Type B pancreatic cell (in vitro differentiated cells): ENCODE measurements around the gene MBTD1. TPM values are rescaled to one million over a fixed set of nuclear protein-coding genes. Genes with fewer than 3 reads are reported as not detected.

Source experiments
- DNase-seq: peaks from one replicate; pipeline ENCODE4 v3.0.0; 2021; ENCODE audit warnings: mixed read lengths; ENCODE audit not compliant: unreplicated experiment; ENCODE audit errors: extremely low spot score
- H3K27ac Mint-ChIP-seq: 2 replicates; pipeline ENCODE4 v1.8.0; 2021; ENCODE audit warnings: mild to moderate bottlenecking, mixed read lengths
- H3K27me3 Mint-ChIP-seq: 2 replicates; pipeline ENCODE4 v1.8.0; 2021; ENCODE audit warnings: mixed read lengths
- H3K36me3 Mint-ChIP-seq: 2 replicates; pipeline ENCODE4 v1.8.0; 2021; ENCODE audit warnings: mixed read lengths
- H3K4me1 Mint-ChIP-seq: one replicate; pipeline ENCODE4 v1.8.0; 2021; ENCODE audit warnings: mixed read lengths; ENCODE audit not compliant: unreplicated experiment
- H3K4me3 Mint-ChIP-seq: 2 replicates; pipeline ENCODE4 v1.8.0; 2021; ENCODE audit warnings: mild to moderate bottlenecking, mixed read lengths
- H3K9me3 Mint-ChIP-seq: 2 replicates; pipeline ENCODE4 v1.8.0; 2021; ENCODE audit warnings: mixed read lengths
- CTCF ChIP-seq: fragments of 200-600 bp; sonication (generic); conservative IDR thresholded peaks from 2 replicates; pipeline ENCODE4 v1.5.0; 2021; ENCODE audit warnings: antibody characterized with exemption, mild to moderate bottlenecking
- total RNA-seq: library from RNA; stranded (reverse); gene quantifications from 2 replicates; pipeline ENCODE4 v1.2.1, GENCODE V29; 2021; ENCODE audit warnings: low replicate concordance

MBTD1 gene
- total RNA-seq, 1 donor from 2014 or later: 35.9 TPM

GRCh38 chr17:51197754-51198153, 62.1 kb downstream of the MBTD1 start:
- H3K36me3 Mint-ChIP-seq: peaks cover 22% of the 10 kb centered on the region
- TF ChIP-seq CTCF: no peak
- no peaks in the 10 kb centered on the region for H3K4me1 Mint-ChIP-seq
- no peak overlapping the region for H3K4me3 Mint-ChIP-seq
- H3K27me3 Mint-ChIP-seq: no peaks in the 10 kb centered on the region
- H3K9me3 Mint-ChIP-seq: no peaks in the 10 kb centered on the region
- no peak for DNase-seq
- no peak overlapping the region for H3K27ac Mint-ChIP-seq

- no peaks in the 10 kb centered on the region for H3K27me3 Mint-ChIP-seq
- no peak overlapping the region for H3K4me3 Mint-ChIP-seq
- H3K4me1 Mint-ChIP-seq: no peaks in the 10 kb centered on the region
- H3K36me3 Mint-ChIP-seq: peaks cover 28% of the 10 kb centered on the region
- H3K9me3 Mint-ChIP-seq: no peaks in the 10 kb centered on the region
- H3K27ac Mint-ChIP-seq: no peak overlapping the region
- DNase-seq: no peak
- TF ChIP-seq CTCF: no peak
These were observed 68.0 kb downstream of the MBTD1 start for GRCh38 chr17:51191895-51192294.

GRCh38 chr17:51189628-51190027, 70.2 kb downstream of the MBTD1 start:
- Mint-ChIP-seq H3K9me3 (no peaks in the 10 kb centered on the region), H3K27me3 (no peaks in the 10 kb centered on the region), H3K4me1 (no peaks in the 10 kb centered on the region), H3K36me3 (peaks cover 35% of the 10 kb centered on the region), H3K4me3 (no peak overlapping the region), H3K27ac (no peak overlapping the region)
- TF ChIP-seq CTCF: no peak
- DNase-seq: no peak

GRCh38 chr17:51189162-51189561, 70.7 kb downstream of the MBTD1 start:
- H3K9me3 Mint-ChIP-seq: no peaks in the 10 kb centered on the region
- no peak for DNase-seq
- H3K27me3 Mint-ChIP-seq: no peaks in the 10 kb centered on the region
- no peak for TF ChIP-seq CTCF
- no peak overlapping the region for H3K4me3 Mint-ChIP-seq
- H3K27ac Mint-ChIP-seq: no peak overlapping the region
- peaks cover 39% of the 10 kb centered on the region for H3K36me3 Mint-ChIP-seq
- H3K4me1 Mint-ChIP-seq: no peaks in the 10 kb centered on the region

GRCh38 chr17:51188271-51188833, 71.5 kb downstream of the MBTD1 start:
- TF ChIP-seq CTCF: no peak
- Mint-ChIP-seq H3K27ac (peak overlapping the region; percentile 21), H3K4me3 (no peak overlapping the region), H3K36me3 (peaks cover 36% of the 10 kb centered on the region), H3K4me1 (no peaks in the 10 kb centered on the region), H3K9me3 (no peaks in the 10 kb centered on the region), H3K27me3 (no peaks in the 10 kb centered on the region)
- no peak for DNase-seq
